IMR-90 (cell line): ENCODE measurements around the gene CEP95. TPM values are rescaled to one million over a fixed set of nuclear protein-coding genes. Genes with fewer than 3 reads are reported as not detected.

Source experiments
- ATAC-seq: fragments of 200-7000 bp; cut with Tn5 transposase; 2 replicates; pipeline ENCODE4 v1.9.1; 2020; ENCODE audit warnings: low read depth, mild to moderate bottlenecking, moderate library complexity
- BruUV-seq: library from RNA; stranded (reverse); fragments of 400-500 nt; replicated peaks from 2 replicates; lab custom pipeline; 2021; lab: Mats Ljungman, UMichigan
- CTCF ChIA-PET: fragments of 300-600 bp; formaldehyde crosslinking; extraction: SDS; loops from one replicate; lab custom pipeline; 2021; ENCODE audit warnings: antibody characterized with exemption; lab: Yijun Ruan, JAX
- POLR2A ChIA-PET: fragments of 300-600 bp; sonication (Branson Sonifier 250); formaldehyde crosslinking; loops from one replicate; lab custom pipeline; 2022; ENCODE audit warnings: antibody characterized with exemption; ENCODE audit not compliant: unreplicated experiment; lab: Charles Lee
- DNase-seq: peaks from one replicate; pipeline ENCODE4 v3.0.0; 2013
- H2AFZ ChIP-seq: replicated peaks from 2 replicates; pipeline ENCODE3; 2013; ENCODE audit warnings: low read length, mild to moderate bottlenecking; ENCODE audit not compliant: poor library complexity
- H2AK5ac ChIP-seq: 2 replicates; pipeline ENCODE4 v1.6.1; 2013; ENCODE audit warnings: low read depth, low read length, inconsistent platforms
- H2AK9ac ChIP-seq: replicated peaks from 2 replicates; pipeline ENCODE3; 2013; ENCODE audit warnings: mild to moderate bottlenecking, low read depth, low read length, moderate library complexity; ENCODE audit not compliant: poor library complexity
- H2BK120ac ChIP-seq: 2 replicates; pipeline ENCODE4 v1.6.1; 2013; ENCODE audit warnings: low read depth, low read length, inconsistent platforms
- H2BK15ac ChIP-seq: 3 replicates; pipeline ENCODE4 v1.6.1; 2013; ENCODE audit warnings: low read depth, low read length, inconsistent platforms
- H2BK20ac ChIP-seq: 2 replicates; pipeline ENCODE4 v1.6.1; 2013; ENCODE audit warnings: low read depth, mild to moderate bottlenecking, inconsistent platforms, low read length, moderate library complexity
- H2BK5ac ChIP-seq: 2 replicates; pipeline ENCODE4 v1.6.1; 2013; ENCODE audit warnings: mild to moderate bottlenecking, low read depth, low read length, inconsistent platforms; ENCODE audit not compliant: poor library complexity, severe bottlenecking
- H3K14ac ChIP-seq: replicated peaks from 2 replicates; pipeline ENCODE4 v1.6.1; 2013; ENCODE audit warnings: low read depth, low read length, inconsistent platforms
- H3K18ac ChIP-seq: 2 replicates; pipeline ENCODE4 v1.6.1; 2013; ENCODE audit warnings: low read depth, low read length, control low read depth
- H3K23ac ChIP-seq: 2 replicates; pipeline ENCODE4 v1.6.1; 2013; ENCODE audit warnings: low read depth, low read length, inconsistent platforms
- H3K27ac ChIP-seq: 2 replicates; pipeline ENCODE4 v1.5.1; 2013; ENCODE audit warnings: mild to moderate bottlenecking, control low read depth, low read length; ENCODE audit not compliant: insufficient read depth
- H3K27me3 ChIP-seq: 2 replicates; pipeline ENCODE4 v1.6.1; 2013; ENCODE audit warnings: low read length; ENCODE audit not compliant: control insufficient read depth, insufficient read depth
- H3K36me3 ChIP-seq: 2 replicates; pipeline ENCODE4 v1.6.1; 2013; ENCODE audit warnings: low read length, mixed read lengths; ENCODE audit not compliant: control insufficient read depth, insufficient read depth
- H3K4ac ChIP-seq: 2 replicates; pipeline ENCODE4 v1.6.1; 2013; ENCODE audit warnings: low read depth, low read length, inconsistent platforms
- H3K4me1 ChIP-seq: 2 replicates; pipeline ENCODE4 v1.6.1; 2013; ENCODE audit warnings: low read length, mixed read lengths; ENCODE audit not compliant: control insufficient read depth, insufficient read depth
- H3K4me2 ChIP-seq: 2 replicates; pipeline ENCODE4 v1.6.1; 2013; ENCODE audit warnings: low read depth, mild to moderate bottlenecking, control low read depth, low read length, moderate library complexity
- H3K4me3 ChIP-seq: 2 replicates; pipeline ENCODE4 v1.5.1; 2013; ENCODE audit warnings: low read depth, mild to moderate bottlenecking, control low read depth, low read length, moderate library complexity; ENCODE audit not compliant: insufficient read depth
- H3K56ac ChIP-seq: 2 replicates; pipeline ENCODE4 v1.6.1; 2013; ENCODE audit warnings: low read length, inconsistent platforms; ENCODE audit not compliant: insufficient read depth; ENCODE audit errors: extremely low read depth
- H3K79me1 ChIP-seq, 2 experiments: 2 replicates each; pipeline ENCODE4 v1.6.1; 2013; ENCODE audit warnings: low read length in 2 of 2, inconsistent platforms in 1 of 2, low read depth in 1 of 2
- H3K9ac ChIP-seq: 2 replicates; pipeline ENCODE4 v1.6.1; 2013; ENCODE audit warnings: low read depth, low read length, control low read depth
- H3K9me1 ChIP-seq: 2 replicates; pipeline ENCODE4 v1.6.1; 2013; ENCODE audit warnings: low read length, inconsistent platforms; ENCODE audit not compliant: insufficient read depth
- H3K9me3 ChIP-seq: 2 replicates; pipeline ENCODE4 v1.6.1; 2013; ENCODE audit warnings: low read length; ENCODE audit not compliant: control insufficient read depth, insufficient read depth
- H4K20me1 ChIP-seq: 2 replicates; pipeline ENCODE4 v1.6.1; 2013; ENCODE audit warnings: low read length, inconsistent platforms; ENCODE audit not compliant: insufficient read depth
- H4K5ac ChIP-seq: 2 replicates; pipeline ENCODE4 v1.6.1; 2013; ENCODE audit warnings: mild to moderate bottlenecking, low read depth, low read length, control low read depth
- H4K8ac ChIP-seq, 2 experiments: 2 replicates each; pipeline ENCODE4 v1.6.1; 2013; ENCODE audit warnings: low read depth in 2 of 2, low read length in 2 of 2, control low read depth in 1 of 2, inconsistent platforms in 1 of 2
- H4K91ac ChIP-seq: 2 replicates; pipeline ENCODE4 v1.6.1; 2013; ENCODE audit warnings: low read depth, low read length, inconsistent platforms; ENCODE audit not compliant: insufficient read depth
- BHLHE40 ChIP-seq: fragments of 150-350 bp; IDR thresholded peaks from 2 replicates; pipeline ENCODE4 v1.6.1; 2016; ENCODE audit warnings: mild to moderate bottlenecking, low read depth, low read length
- MAFK ChIP-seq: IDR thresholded peaks from 2 replicates; pipeline ENCODE4 v1.6.1; 2012; ENCODE audit warnings: low read depth, low read length, improper control_type of control experiment
- WGBS, 2 experiments: methylation state at CpG; one replicate each; pipeline versions ENCODE4 v1.1.5 to v1.1.7; 2013; ENCODE audit warnings: missing lambda C conversion rate in 2 of 2; ENCODE audit not compliant: insufficient read length in 1 of 2; ENCODE audit errors: extremely low coverage in 2 of 2; 5-methylcytosine and 5-hydroxymethylcytosine counted together
- dilution Hi-C: fragments of 300-500 bp; cut with HindIII; formaldehyde crosslinking; loops from one replicate; pipeline ENCODE4 v1.14.3; 2018; ENCODE audit warnings: low sequenced_read_pairs; ENCODE audit not compliant: unreplicated experiment
- in situ Hi-C: fragments of 300-500 bp; cut with MboI; formaldehyde crosslinking; loops from 3 replicates; pipeline ENCODE4 v1.14.3; 2019; ENCODE audit warnings: low sequenced_read_pairs, inconsistent platforms, mixed read lengths
- intact Hi-C: fragments of 100-400 bp; cut with micrococcal nuclease; formaldehyde crosslinking; loops from 2 replicates; pipeline ENCODE4 v1.10.0; 2022
- polyA plus RNA-seq, 3 experiments: library from polyadenylated mRNA; depleted of rRNA; stranded (reverse); fragments of >200 nt; gene quantifications; 2 replicates each; pipeline ENCODE4 v1.2.3, GENCODE V29; 2012; ENCODE audit warnings: low replicate concordance in 1 of 3
- total RNA-seq: library from RNA; depleted of rRNA; stranded (reverse); fragments of >200 nt; gene quantifications from 2 replicates; pipeline ENCODE4 v1.2.3, GENCODE V29; 2012

The CEP95 gene
- total and polyA plus RNA-seq, 2 of the 4 experiments (the other 2 are of a cell fraction): 6.1 to 13.6 TPM

- 87% methylated on average over 2 of the region's 2 CpGs; no CpG with 5 or more reads in 1 of the 2 experiments for WGBS, 2 experiments
- no peak overlapping the region for H2AFZ ChIP-seq
- TF ChIP-seq MAFK (peak; percentile 59), BHLHE40 (no peak)
- peaks cover 36% of the 10 kb centered on the region for H3K36me3 ChIP-seq
- no peak overlapping the region for H3K14ac ChIP-seq
- H3K9me3 ChIP-seq: no peaks in the 10 kb centered on the region
- no peak overlapping the region for H3K4me3 ChIP-seq
- H4K20me1 ChIP-seq: peaks cover 19% of the 10 kb centered on the region
- peaks cover 0 to 10% of the 10 kb centered on the region in 2 experiments; a peak in 1 of 4 replicates for H3K79me1 ChIP-seq
- no peak overlapping the region for H2AK9ac ChIP-seq
- no peak overlapping the region for H4K8ac ChIP-seq
- H3K9ac ChIP-seq: no peak overlapping the region
- H2BK15ac ChIP-seq: no peak overlapping the region
- no peak overlapping the region for H3K27ac ChIP-seq
- H3K23ac ChIP-seq: no peak overlapping the region
- ChIA-PET CTCF (interaction anchor here (1.0 kb wide), 1 partner anchor 10 kb away, joined by 3 read pairs; no protein-coding TSS in a partner anchor), POLR2A (interaction anchor here (0.7 kb wide), 1 partner anchor 21 kb away, joined by 3 read pairs; the partner anchor contains the start of gene CEP95)
- H4K5ac ChIP-seq: no peak overlapping the region
- H3K9me1 ChIP-seq: 0 out of 2 replicates have a peak, but pooled peaks cover 6% of the 10 kb centered on the region
- no peaks in the 10 kb centered on the region for H3K4me1 ChIP-seq
- H2AK5ac ChIP-seq: no peak overlapping the region
- H2BK120ac ChIP-seq: no peak overlapping the region
- H3K56ac ChIP-seq: no peak overlapping the region
- no TSS peak for BruUV-seq
- H3K4me2 ChIP-seq: no peak overlapping the region
- no peak overlapping the region for H3K4ac ChIP-seq
- dilution Hi-C loops: no loop called here
- DNase-seq: no peak
- no peak overlapping the region for H2BK5ac ChIP-seq
- H4K91ac ChIP-seq: no peak overlapping the region
- no peak for ATAC-seq
- intact Hi-C loops: no loop called here
- no peaks in the 10 kb centered on the region for H3K27me3 ChIP-seq
- H2BK20ac ChIP-seq: no peak overlapping the region
- in situ Hi-C loops: no loop called here
- no peak overlapping the region for H3K18ac ChIP-seq
These were observed 21.1 kb downstream of the CEP95 start for GRCh38 chr17:64527914-64528313.
